HG03571 (cell line): ENCODE data around the gene PHETA2.

ENCODE experiments used
- ATAC-seq: cut with Tn5 transposase; IDR thresholded peaks from one replicate; pipeline ENCODE4 v1.9.1; 2021; ENCODE audit not compliant: unreplicated experiment

Gene PHETA2

DNA sequence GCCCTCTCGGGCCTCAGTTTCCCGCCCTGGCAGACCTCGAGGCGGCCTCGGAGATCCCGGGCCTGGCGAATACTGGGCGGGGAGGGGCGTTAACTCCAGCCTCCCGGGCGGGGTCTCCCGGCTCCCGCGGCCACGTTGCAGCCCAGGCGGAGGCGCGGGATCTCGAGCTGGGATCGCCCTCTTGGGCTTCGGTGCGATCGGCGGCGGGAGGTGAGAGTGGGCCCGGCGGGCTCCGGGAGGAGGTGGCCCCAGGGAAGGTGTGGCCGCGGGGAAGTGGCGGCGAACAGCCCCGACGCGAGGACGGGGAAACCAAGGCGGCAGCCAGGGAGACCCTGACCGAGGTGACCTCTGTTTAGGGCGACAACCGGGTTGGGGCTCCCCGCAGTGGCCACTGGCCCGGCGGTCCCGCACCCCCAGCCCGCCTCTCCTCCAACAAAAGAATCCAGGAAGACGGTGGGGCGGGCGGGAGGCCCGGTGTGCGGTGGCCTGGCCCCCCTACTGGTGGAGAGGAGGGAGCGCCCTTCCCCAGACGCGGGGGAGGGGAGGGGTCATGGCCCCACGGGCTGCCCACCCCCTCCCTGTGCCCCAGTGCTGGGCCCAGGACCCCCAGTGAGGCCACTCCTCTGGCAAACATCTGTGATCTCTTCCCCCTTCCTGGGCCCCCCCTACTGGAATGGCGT lies at the start of gene PHETA2:
TSS of gene PHETA2 (plus strand) at position 117 of the 680 bp plus-strand sequence. CDS start 3,046 bp downstream, outside the sequence.
- no peak for ATAC-seq

DNA sequence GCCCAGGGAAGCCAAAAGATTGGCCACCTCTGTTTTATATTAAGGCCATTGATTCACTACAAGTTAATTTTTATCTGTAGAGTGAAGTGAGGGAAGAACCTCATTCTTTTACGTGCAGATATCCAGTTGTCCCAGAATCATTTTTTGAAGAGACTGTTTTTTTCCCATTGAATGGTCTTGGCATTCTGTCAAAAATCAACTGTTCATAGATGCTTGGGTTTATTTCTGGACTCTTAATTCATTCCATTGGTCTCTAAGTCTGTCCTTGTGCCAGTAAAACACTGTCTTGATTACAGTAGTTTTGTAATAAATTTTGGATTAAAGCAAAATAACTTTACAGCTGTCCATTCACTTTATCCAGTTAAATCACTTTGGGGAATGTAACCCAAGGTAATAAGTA lies 48.6 kb upstream of the PHETA2 start:
- no peak for ATAC-seq

- ATAC-seq, result no peak
Observed at GRCh38 chr22:42026705-42027104, 47.3 kb upstream of the PHETA2 start.

GRCh38 chr22:42033263-42034181 lies 40.5 kb upstream of the PHETA2 start:
- ATAC-seq, result no peak

- ATAC-seq, result no peak
Observed at GRCh38 chr22:42035256-42035655, 38.8 kb upstream of the PHETA2 start.

DNA sequence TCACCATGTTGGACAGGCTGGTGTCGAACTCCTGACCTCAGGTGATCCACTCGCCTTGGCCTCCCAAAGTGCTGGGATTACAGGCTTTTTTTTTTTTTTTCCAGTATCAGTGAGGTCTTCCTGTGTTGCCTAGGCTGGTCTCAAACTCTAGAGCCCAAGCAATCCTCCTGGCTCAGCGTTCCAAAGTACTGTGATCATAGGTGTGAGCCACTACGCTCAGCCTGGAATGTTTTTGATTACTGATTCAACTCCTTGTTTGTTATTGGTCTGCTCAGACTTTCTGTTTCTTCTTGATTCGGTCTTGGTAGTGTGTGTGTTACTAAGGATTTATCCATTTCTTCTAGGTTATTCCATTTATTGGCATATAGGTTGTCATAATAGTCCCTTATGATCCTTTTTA lies 34.8 kb upstream of the PHETA2 start:
- no peak for ATAC-seq

DNA sequence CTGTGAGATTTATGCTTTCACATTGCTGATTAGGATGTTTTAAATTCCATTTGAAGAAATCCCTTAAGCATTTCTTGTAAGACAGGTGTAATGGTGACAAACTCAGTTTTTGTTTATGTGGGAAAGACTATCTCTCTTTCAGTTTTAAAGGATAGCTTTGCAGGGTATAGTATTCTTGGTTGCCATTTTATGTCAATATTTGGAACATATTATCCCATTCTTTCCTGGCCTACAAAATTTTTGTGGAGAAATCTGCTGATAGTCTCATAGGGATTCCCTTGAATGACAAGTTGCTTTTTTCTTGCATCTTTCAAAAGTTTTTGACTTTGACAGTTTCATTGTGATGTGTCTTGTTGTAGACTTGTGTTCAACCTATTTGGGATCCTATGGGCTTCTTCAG lies 32.3 kb upstream of the PHETA2 start:
- no peak for ATAC-seq

DNA sequence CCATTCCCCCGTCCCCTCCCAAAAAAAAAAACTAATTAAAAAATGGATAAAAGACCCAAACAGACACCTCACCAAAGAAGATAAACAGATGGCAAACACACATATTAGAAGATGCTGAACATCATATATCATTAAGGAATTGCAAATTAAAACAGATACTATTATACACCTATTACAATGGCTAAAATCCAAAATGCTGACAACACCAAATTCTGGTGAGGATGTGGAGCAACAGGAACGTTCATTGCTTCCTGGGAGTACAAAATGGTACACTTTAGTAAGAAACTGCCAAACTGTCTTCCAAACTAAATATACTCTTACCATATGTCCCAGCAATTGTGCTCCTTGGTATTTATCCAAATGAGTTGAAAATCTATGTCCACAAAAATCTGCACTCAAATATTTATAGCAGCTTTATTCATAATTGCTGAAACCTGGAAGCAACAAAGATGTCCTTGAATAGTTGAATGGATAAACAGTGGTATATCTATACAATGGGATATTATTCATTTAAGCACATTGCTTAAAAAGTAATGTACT lies 23.3 kb upstream of the PHETA2 start:
- ATAC-seq, result no peak

GRCh38 chr22:42052765-42053164 lies 21.3 kb upstream of the PHETA2 start:
- ATAC-seq, result no peak

DNA sequence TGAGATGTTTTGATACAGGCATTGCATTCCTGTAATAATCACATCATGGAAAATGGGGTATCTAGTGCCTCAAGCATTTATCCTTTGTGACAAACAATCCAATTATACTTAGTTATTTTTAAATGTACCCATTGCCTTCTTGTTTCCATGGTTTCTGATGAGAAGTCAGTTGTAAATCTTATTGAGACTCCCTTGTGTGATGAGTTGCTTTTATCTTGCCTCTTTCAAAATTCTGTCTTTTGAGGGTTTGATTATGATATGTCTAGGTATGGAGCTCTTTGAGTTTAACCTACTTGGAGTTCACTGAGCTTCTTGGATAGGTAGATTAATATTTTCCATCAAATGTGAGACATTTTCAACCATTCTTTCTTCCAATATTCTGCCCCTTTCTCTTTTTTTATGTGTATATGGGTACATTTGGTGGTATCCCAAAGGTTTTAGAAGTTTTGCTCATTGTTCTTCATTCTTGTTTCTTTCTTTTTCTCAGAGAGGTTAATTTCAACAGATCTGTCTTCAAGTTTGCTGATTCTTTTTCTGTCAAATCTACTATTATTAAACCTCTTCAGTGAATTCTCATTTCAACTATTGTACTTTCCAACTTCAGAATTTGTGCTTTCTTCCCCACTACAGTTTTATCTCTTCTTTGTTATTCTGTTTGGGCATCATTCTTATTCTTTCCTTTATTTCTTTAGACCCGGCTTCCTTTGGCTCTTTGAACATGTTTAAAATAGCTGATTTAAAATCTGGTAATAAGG lies 17.1 kb upstream of the PHETA2 start:
- no peak for ATAC-seq

GRCh38 chr22:42060489-42060888 lies 13.6 kb upstream of the PHETA2 start:
- no peak for ATAC-seq

DNA sequence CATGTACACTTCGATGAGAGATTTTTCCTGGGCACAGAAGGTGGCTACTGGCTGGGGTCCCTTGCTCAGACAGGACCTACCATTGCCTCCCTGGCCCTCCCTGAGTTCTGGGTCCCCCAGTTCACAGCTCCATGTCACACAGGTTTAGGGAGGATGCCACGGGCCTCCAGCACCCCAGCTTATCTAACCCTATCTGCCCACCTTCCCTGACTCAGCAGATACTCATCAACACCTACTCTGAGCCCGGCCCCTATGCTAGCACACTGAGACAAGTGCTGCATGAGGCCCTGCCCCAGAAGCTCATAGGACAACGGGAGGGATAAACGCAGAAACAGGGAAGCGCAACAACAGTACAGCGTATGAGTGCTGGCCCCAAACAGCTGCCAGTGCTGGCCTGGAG lies 13.0 kb upstream of the PHETA2 start:
- ATAC-seq, result no peak

DNA sequence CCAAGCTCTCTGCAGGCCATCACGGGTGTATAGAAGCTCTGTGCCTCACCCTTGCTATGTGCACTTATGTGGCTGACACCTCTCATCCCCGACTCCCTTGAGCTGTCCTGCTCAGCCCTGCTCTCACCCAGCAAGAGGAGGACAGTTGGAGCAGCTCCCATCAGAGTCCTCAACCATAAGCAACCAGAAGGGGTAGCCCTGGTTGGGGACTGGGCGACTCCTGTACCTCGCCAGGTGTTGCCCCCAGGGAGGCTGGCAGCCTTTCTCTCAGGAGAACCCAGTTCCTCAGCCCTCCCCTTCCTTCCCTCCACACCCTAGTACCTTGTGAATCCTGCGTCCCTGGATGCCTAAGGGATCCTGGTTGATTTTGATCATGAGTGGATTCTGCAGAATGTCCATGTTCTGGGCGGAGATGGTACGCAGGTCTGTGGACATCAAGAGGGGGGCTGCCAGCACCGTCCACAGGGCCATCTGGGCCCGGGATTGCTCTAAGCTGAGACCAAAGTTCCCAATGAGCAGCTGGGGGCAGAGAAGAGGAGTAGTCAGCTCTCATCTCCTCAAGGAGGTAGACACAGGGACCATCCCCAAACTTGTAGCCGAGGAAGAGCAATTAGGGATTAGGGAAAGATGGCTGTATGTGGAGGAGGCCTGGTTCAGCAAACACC lies 11.4 kb upstream of the PHETA2 start:
- ATAC-seq, result no peak

DNA sequence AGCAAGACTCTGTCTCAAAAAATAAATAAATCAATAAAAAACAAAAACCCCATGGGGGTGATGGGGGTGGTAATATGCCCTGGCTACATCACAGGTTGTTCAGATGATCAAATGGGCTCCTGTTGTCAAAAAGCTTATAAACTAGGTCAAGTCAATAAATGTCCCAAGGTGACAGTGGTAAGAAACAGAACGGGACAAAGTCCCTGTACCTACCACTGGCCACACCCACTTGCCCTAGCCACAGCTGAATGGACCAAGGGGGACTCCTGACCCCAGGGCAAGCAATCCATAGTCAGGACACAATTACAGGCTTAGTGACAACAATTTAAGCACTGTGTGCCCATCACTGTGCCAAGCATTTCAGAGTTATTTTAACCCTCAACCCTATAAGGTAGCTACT lies 9.4 kb upstream of the PHETA2 start:
- no peak for ATAC-seq

GRCh38 chr22:42065438-42066125 lies 8.5 kb upstream of the PHETA2 start:
- no peak for ATAC-seq

- no peak for ATAC-seq
Observed at GRCh38 chr22:42066126-42066761, 7.8 kb upstream of the PHETA2 start.

GRCh38 chr22:42066937-42067336 lies 7.1 kb upstream of the PHETA2 start:
- ATAC-seq, result no peak

GRCh38 chr22:42067671-42068251 lies 6.3 kb upstream of the PHETA2 start:
- ATAC-seq, result no peak

GRCh38 chr22:42068291-42068690 lies 5.8 kb upstream of the PHETA2 start:
- ATAC-seq, result no peak
